Endothelial cell of coronary artery (primary cell): Measurements from ENCODE around the gene OSBPL8. TPM values are rescaled to one million over a fixed set of nuclear protein-coding genes. Genes with fewer than 3 reads are reported as not detected.

Experiments used
- total RNA-seq: library from RNA; depleted of rRNA; stranded (reverse); fragments of >200 nt; gene quantifications from 2 replicates; pipeline ENCODE4 v1.2.3, GENCODE V29; 2014

The OSBPL8 gene, protein sequence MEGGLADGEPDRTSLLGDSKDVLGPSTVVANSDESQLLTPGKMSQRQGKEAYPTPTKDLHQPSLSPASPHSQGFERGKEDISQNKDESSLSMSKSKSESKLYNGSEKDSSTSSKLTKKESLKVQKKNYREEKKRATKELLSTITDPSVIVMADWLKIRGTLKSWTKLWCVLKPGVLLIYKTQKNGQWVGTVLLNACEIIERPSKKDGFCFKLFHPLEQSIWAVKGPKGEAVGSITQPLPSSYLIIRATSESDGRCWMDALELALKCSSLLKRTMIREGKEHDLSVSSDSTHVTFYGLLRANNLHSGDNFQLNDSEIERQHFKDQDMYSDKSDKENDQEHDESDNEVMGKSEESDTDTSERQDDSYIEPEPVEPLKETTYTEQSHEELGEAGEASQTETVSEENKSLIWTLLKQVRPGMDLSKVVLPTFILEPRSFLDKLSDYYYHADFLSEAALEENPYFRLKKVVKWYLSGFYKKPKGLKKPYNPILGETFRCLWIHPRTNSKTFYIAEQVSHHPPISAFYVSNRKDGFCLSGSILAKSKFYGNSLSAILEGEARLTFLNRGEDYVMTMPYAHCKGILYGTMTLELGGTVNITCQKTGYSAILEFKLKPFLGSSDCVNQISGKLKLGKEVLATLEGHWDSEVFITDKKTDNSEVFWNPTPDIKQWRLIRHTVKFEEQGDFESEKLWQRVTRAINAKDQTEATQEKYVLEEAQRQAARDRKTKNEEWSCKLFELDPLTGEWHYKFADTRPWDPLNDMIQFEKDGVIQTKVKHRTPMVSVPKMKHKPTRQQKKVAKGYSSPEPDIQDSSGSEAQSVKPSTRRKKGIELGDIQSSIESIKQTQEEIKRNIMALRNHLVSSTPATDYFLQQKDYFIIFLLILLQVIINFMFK
- total RNA-seq: 31.7 and 46.8 TPM in 2 replicates

DNA sequence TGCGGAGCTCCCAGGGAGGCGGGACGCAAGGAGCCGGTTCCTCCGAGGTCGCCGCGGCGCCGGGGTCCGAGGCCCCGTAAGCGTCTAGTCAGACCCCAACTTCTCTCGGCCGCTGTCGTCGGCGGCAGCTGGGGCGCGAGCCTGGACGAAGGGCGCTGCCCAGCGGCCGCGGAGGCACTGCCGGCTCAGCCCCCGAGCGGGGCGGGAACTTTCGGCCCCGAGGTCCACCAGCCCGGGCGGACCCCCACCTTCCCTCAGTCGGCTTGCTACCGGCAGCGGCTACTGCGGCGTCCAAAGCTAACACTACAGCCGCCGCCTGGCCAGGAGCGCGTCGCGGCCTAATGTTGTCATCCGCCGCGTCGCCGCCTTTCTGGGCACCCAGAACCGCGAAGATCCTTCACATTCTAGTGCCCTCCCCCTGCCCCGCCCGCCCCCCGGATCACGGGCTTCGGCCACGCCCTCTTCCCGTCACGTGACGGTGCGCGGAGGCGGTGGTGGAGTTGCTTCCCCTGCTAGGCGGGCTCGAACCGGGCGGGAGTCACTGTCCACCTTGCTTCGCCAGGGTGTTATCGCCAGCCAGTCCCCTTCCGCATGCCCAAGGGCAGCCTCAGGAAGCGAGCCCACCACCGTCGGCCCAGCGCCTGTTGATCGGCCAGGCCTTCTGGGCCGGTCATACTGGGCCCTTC is at the start of gene OSBPL8:
OSBPL8 (minus strand) TSS at position 372 of the 686 bp plus-strand sequence. CDS start 72,220 bp downstream, outside the sequence.

GRCh38 chr12:76348079-76348901 is 211.3 kb downstream of the OSBPL8 start, which contains the start of gene BBS10:
Gene BBS10 (minus strand): TSS chr12:76348415. CDS start chr12:76348358, 57 bp downstream.

Other genes with a start within 250 kb of the OSBPL8 start
- gene BBS10, start 211.4 kb downstream of the OSBPL8 start, total RNA-seq: 8.7 and 15.0 TPM in 2 replicates
- 45.4 and 67.3 TPM in 2 replicates for gene ZDHHC17, start 204.3 kb upstream of the OSBPL8 start, total RNA-seq